CD8-positive, alpha-beta memory T cell (primary cell): ENCODE measurements around the gene EPHB1. TPM values are rescaled to one million over a fixed set of nuclear protein-coding genes. Genes with fewer than 3 reads are reported as not detected.

Experiments used
- CTCF ChIA-PET: fragments of 350-600 bp; sonication (Branson Sonifier 250); formaldehyde crosslinking; loops from one replicate; lab custom pipeline; 2021; ENCODE audit warnings: antibody characterized with exemption; lab: Charles Lee
- POLR2A ChIA-PET: fragments of 350-600 bp; sonication (Branson Sonifier 250); formaldehyde crosslinking; loops from one replicate; lab custom pipeline; 2021; ENCODE audit warnings: antibody characterized with exemption; lab: Charles Lee
- DNase-seq, 5 donors: peaks; one replicate each; pipeline versions ENCODE4 v3.0.0 to v3.0.0-alpha.2; 2020 to 2022; ENCODE audit warnings: mixed read lengths in 1 of 5
- H3K27ac ChIP-seq: one replicate; pipeline ENCODE4 v1.7.0; 2013; ENCODE audit warnings: low read depth, mild to moderate bottlenecking, low read length, moderate library complexity
- H3K27me3 ChIP-seq: 2 replicates; pipeline ENCODE4 v1.7.0; 2013; ENCODE audit warnings: low read length, mild to moderate bottlenecking; ENCODE audit not compliant: insufficient read depth, poor library complexity, severe bottlenecking
- H3K36me3 ChIP-seq: 2 replicates; pipeline ENCODE4 v1.7.0; 2013; ENCODE audit warnings: mild to moderate bottlenecking, low read length, moderate library complexity; ENCODE audit not compliant: insufficient read depth
- H3K4me1 ChIP-seq: 2 replicates; pipeline ENCODE4 v1.7.0; 2013; ENCODE audit warnings: mild to moderate bottlenecking, low read length, moderate library complexity; ENCODE audit not compliant: insufficient read depth
- H3K4me3 ChIP-seq: 2 replicates; pipeline ENCODE4 v1.7.0; 2013; ENCODE audit warnings: mild to moderate bottlenecking, low read length
- H3K9me3 ChIP-seq: 2 replicates; pipeline ENCODE4 v1.7.0; 2013; ENCODE audit warnings: mild to moderate bottlenecking, low read length
- H3K27ac Mint-ChIP-seq, 8 donors: one replicate each; pipeline ENCODE4 v1.8.0; 2020 to 2021; ENCODE audit warnings: mixed read lengths in 8 of 8, mild to moderate bottlenecking in 6 of 8, inconsistent platforms in 3 of 8, moderate library complexity in 3 of 8
- H3K27me3 Mint-ChIP-seq, 2 donors: one replicate each; pipeline ENCODE4 v1.8.0; 2020 to 2021; ENCODE audit warnings: mixed read lengths in 2 of 2, mild to moderate bottlenecking in 1 of 2, moderate library complexity in 1 of 2
- H3K36me3 Mint-ChIP-seq, 3 donors: one replicate each; pipeline ENCODE4 v1.8.0; 2020 to 2021; ENCODE audit warnings: mixed read lengths in 3 of 3, inconsistent platforms in 1 of 3, mild to moderate bottlenecking in 1 of 3
- H3K4me1 Mint-ChIP-seq, 3 donors: one replicate each; pipeline ENCODE4 v1.8.0; 2020 to 2021; ENCODE audit warnings: mixed read lengths in 3 of 3, inconsistent platforms in 1 of 3, mild to moderate bottlenecking in 1 of 3
- H3K4me3 Mint-ChIP-seq, 7 donors: one replicate each; pipeline ENCODE4 v1.8.0; 2020 to 2021; ENCODE audit warnings: mixed read lengths in 7 of 7, mild to moderate bottlenecking in 6 of 7, moderate library complexity in 4 of 7, inconsistent platforms in 2 of 7
- H3K9me3 Mint-ChIP-seq, 5 donors: one replicate each; pipeline ENCODE4 v1.8.0; 2020 to 2022; ENCODE audit warnings: mixed read lengths in 5 of 5, mild to moderate bottlenecking in 3 of 5, moderate library complexity in 2 of 5, inconsistent platforms in 1 of 5
- polyA plus RNA-seq: library from polyadenylated mRNA; unstranded; fragments of 300-500 nt; fragmentation: Illumina TruSeq; gene quantifications from one replicate; pipeline ENCODE4 v1.2.3, GENCODE V29; 2021
- total RNA-seq, 2 experiments: library from RNA; stranded (reverse); gene quantifications; one replicate each; pipeline ENCODE4 v1.2.3, GENCODE V29; 2021

Gene EPHB1
- total and polyA plus RNA-seq, 3 experiments from 2014 or later: 0.10 TPM; not detected in 2

GRCh38 chr3:135136361-135137100, 341.5 kb downstream of the EPHB1 start:
- POLR2A ChIA-PET: no interaction called here
- Histone ChIP-seq H3K9me3 (no peaks in the 10 kb centered on the region), H3K4me3 (no peak overlapping the region), H3K27ac (no peak overlapping the region), H3K27me3 (no peaks in the 10 kb centered on the region), H3K36me3 (no peaks in the 10 kb centered on the region), H3K4me1 (no peaks in the 10 kb centered on the region)
- no peaks in the 10 kb centered on the region for H3K36me3 Mint-ChIP-seq
- H3K9me3 Mint-ChIP-seq: peaks cover 0 to 2% (median 0%) of the 10 kb centered on the region in 5 donors
- H3K27me3 Mint-ChIP-seq: no peaks in the 10 kb centered on the region
- H3K4me3 Mint-ChIP-seq: no peak overlapping the region
- CTCF ChIA-PET: no interaction called here
- no peak overlapping the region for H3K27ac Mint-ChIP-seq
- DNase-seq: no peak
- H3K4me1 Mint-ChIP-seq: no peaks in the 10 kb centered on the region

- no peak overlapping the region for H3K4me3 ChIP-seq
- H3K9me3 Mint-ChIP-seq: peaks cover 0 to 2% (median 0%) of the 10 kb centered on the region in 5 donors
Measured at GRCh38 chr3:135137296-135137695, 342.2 kb downstream of the EPHB1 start.

GRCh38 chr3:135138776-135139175, 343.7 kb downstream of the EPHB1 start:
- Mint-ChIP-seq H3K9me3 (peaks cover 0 to 2% (median 0%) of the 10 kb centered on the region in 5 donors), H3K36me3 (no peaks in the 10 kb centered on the region), H3K27ac (no peak overlapping the region), H3K4me1 (no peaks in the 10 kb centered on the region), H3K27me3 (no peaks in the 10 kb centered on the region), H3K4me3 (no peak overlapping the region)
- ChIA-PET CTCF (no interaction called here), POLR2A (no interaction called here)
- DNase-seq: no peak
- no peaks in the 10 kb centered on the region for H3K36me3 ChIP-seq
- H3K27ac ChIP-seq: no peak overlapping the region
- no peaks in the 10 kb centered on the region for H3K9me3 ChIP-seq
- H3K27me3 ChIP-seq: no peaks in the 10 kb centered on the region
- no peaks in the 10 kb centered on the region for H3K4me1 ChIP-seq
- no peak overlapping the region for H3K4me3 ChIP-seq

More at GRCh38 chr3:135137296-135137695, 342.2 kb downstream of the EPHB1 start:
- Histone ChIP-seq H3K4me1 (no peaks in the 10 kb centered on the region), H3K27me3 (no peaks in the 10 kb centered on the region), H3K36me3 (no peaks in the 10 kb centered on the region), H3K27ac (no peak overlapping the region), H3K9me3 (no peaks in the 10 kb centered on the region)
- DNase-seq: no peak
- Mint-ChIP-seq H3K4me1 (no peaks in the 10 kb centered on the region), H3K4me3 (no peak overlapping the region), H3K27ac (no peak overlapping the region), H3K27me3 (no peaks in the 10 kb centered on the region), H3K36me3 (no peaks in the 10 kb centered on the region)
- CTCF ChIA-PET: no interaction called here
- POLR2A ChIA-PET: no interaction called here

DNA sequence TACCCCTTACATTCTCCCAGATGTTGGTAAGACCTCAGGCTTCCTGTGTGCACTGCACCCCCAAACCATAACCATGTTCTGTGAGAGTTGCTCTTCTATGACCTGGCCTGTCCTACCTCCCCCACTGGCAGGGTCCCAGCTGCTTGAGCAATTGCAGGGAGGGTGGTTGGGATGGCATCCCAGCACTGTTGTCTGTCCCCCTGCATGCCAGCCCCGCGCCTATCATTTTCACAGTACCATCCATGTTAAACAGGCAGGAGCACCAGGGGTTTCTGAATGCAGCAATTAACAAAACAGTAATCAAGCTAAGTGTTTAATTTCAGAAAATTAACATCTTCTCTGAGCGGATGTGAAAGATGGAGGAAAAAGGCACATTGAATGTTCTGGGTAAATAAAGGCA, 345.5 kb downstream of the EPHB1 start:
- H3K27ac Mint-ChIP-seq: no peak overlapping the region
- no peaks in the 10 kb centered on the region for H3K27me3 Mint-ChIP-seq
- Histone ChIP-seq H3K36me3 (no peaks in the 10 kb centered on the region), H3K27ac (no peak overlapping the region), H3K4me3 (no peak overlapping the region), H3K9me3 (no peaks in the 10 kb centered on the region), H3K4me1 (no peaks in the 10 kb centered on the region), H3K27me3 (no peaks in the 10 kb centered on the region)
- DNase-seq: no peak
- ChIA-PET POLR2A (no interaction called here), CTCF (no interaction called here)
- no peaks in the 10 kb centered on the region for H3K4me1 Mint-ChIP-seq
- no peak overlapping the region for H3K4me3 Mint-ChIP-seq
- H3K36me3 Mint-ChIP-seq: no peaks in the 10 kb centered on the region
- H3K9me3 Mint-ChIP-seq: peaks cover 0 to 2% (median 0%) of the 10 kb centered on the region in 5 donors

GRCh38 chr3:135141160-135141559, 346.1 kb downstream of the EPHB1 start:
- Mint-ChIP-seq H3K27me3 (no peaks in the 10 kb centered on the region), H3K27ac (no peak overlapping the region), H3K4me3 (no peak overlapping the region), H3K4me1 (no peaks in the 10 kb centered on the region), H3K9me3 (peaks cover 0 to 2% (median 0%) of the 10 kb centered on the region in 5 donors), H3K36me3 (no peaks in the 10 kb centered on the region)
- POLR2A ChIA-PET: no interaction called here
- no peaks in the 10 kb centered on the region for H3K4me1 ChIP-seq
- H3K27me3 ChIP-seq: no peaks in the 10 kb centered on the region
- H3K4me3 ChIP-seq: no peak overlapping the region
- no peaks in the 10 kb centered on the region for H3K36me3 ChIP-seq
- CTCF ChIA-PET: no interaction called here
- no peaks in the 10 kb centered on the region for H3K9me3 ChIP-seq
- no peak for DNase-seq
- no peak overlapping the region for H3K27ac ChIP-seq

DNA sequence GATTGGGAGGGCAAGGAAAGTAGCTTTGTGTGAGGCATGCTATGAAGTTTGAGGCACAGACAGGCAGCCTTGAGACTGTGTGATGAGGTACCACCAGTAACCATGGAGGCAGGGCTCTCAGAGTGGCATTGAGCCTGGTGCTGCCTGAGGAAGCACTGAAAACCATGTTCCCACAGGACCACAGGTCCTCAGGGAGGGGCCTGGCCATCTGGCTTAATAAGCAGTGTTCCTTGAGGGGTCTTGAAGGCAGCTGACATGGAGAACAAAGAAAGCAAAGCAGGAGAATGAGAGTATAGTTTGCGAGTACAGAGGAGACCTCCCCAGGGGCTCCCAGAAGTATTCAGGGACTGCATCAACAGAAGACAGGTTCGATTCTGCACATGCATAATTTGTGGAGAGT, 346.6 kb downstream of the EPHB1 start:
- H3K4me3 ChIP-seq: no peak overlapping the region
- no peaks in the 10 kb centered on the region for H3K4me1 Mint-ChIP-seq
- DNase-seq: no peak
- no peaks in the 10 kb centered on the region for H3K27me3 Mint-ChIP-seq
- peaks cover 0 to 2% (median 0%) of the 10 kb centered on the region in 5 donors for H3K9me3 Mint-ChIP-seq
- no peaks in the 10 kb centered on the region for H3K9me3 ChIP-seq
- H3K27ac ChIP-seq: no peak overlapping the region
- no peaks in the 10 kb centered on the region for H3K27me3 ChIP-seq
- no peaks in the 10 kb centered on the region for H3K36me3 Mint-ChIP-seq
- H3K4me1 ChIP-seq: no peaks in the 10 kb centered on the region
- H3K4me3 Mint-ChIP-seq: no peak overlapping the region
- H3K27ac Mint-ChIP-seq: no peak overlapping the region
- H3K36me3 ChIP-seq: no peaks in the 10 kb centered on the region
- CTCF ChIA-PET: no interaction called here
- POLR2A ChIA-PET: no interaction called here

DNA sequence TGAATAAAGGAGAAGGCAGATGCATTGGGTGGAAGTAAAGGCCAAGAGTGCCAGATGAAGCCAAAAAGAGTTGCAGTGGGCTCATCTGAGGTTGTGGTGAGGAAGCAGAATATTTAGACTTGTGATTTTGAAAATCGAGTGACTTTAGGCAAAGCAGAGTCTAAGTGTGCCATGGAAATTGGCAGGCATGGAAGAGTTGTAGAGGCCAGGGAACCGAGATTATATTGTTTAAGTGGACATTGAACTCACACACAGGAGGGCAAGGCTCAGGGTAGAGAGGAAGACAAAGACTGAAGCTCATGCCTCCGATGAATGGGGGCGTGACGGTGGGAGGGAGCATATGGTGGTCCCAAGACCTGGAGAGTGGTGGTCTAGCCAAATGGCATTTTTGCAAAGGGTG, 347.5 kb downstream of the EPHB1 start:
- Mint-ChIP-seq H3K27ac (no peak overlapping the region), H3K4me3 (no peak overlapping the region), H3K9me3 (peaks cover 0 to 1% (median 0%) of the 10 kb centered on the region in 5 donors), H3K27me3 (no peaks in the 10 kb centered on the region), H3K36me3 (no peaks in the 10 kb centered on the region), H3K4me1 (no peaks in the 10 kb centered on the region)
- ChIA-PET POLR2A (no interaction called here), CTCF (no interaction called here)
- H3K27ac ChIP-seq: no peak overlapping the region
- H3K36me3 ChIP-seq: no peaks in the 10 kb centered on the region
- no peaks in the 10 kb centered on the region for H3K9me3 ChIP-seq
- H3K4me1 ChIP-seq: no peaks in the 10 kb centered on the region
- H3K27me3 ChIP-seq: no peaks in the 10 kb centered on the region
- DNase-seq: no peak
- H3K4me3 ChIP-seq: no peak overlapping the region

- Histone ChIP-seq H3K36me3 (no peaks in the 10 kb centered on the region), H3K4me1 (no peaks in the 10 kb centered on the region), H3K9me3 (no peaks in the 10 kb centered on the region), H3K27ac (no peak overlapping the region), H3K27me3 (no peaks in the 10 kb centered on the region), H3K4me3 (no peak overlapping the region)
- no peak overlapping the region for H3K27ac Mint-ChIP-seq
- DNase-seq: no peak
- H3K9me3 Mint-ChIP-seq: peaks cover 0 to 1% (median 0%) of the 10 kb centered on the region in 5 donors
- POLR2A ChIA-PET: no interaction called here
- no peaks in the 10 kb centered on the region for H3K27me3 Mint-ChIP-seq
- H3K4me3 Mint-ChIP-seq: no peak overlapping the region
- H3K36me3 Mint-ChIP-seq: no peaks in the 10 kb centered on the region
- no peaks in the 10 kb centered on the region for H3K4me1 Mint-ChIP-seq
- CTCF ChIA-PET: no interaction called here
Measured at GRCh38 chr3:135143474-135143873, 348.4 kb downstream of the EPHB1 start.
